Cortex of kidney (tissue), 1 donor: ENCODE data around the gene WNT9A.
"Not testable (repeated sequence)": the region's sequence is repeated elsewhere in the genome, so short reads cannot be mapped to it uniquely, and the experiment has no call there.

ENCODE experiments used
- DNase-seq: peaks from one replicate; lab custom pipeline; 2025; lab: John Stamatoyannopoulos, UW

The WNT9A gene

DNA sequence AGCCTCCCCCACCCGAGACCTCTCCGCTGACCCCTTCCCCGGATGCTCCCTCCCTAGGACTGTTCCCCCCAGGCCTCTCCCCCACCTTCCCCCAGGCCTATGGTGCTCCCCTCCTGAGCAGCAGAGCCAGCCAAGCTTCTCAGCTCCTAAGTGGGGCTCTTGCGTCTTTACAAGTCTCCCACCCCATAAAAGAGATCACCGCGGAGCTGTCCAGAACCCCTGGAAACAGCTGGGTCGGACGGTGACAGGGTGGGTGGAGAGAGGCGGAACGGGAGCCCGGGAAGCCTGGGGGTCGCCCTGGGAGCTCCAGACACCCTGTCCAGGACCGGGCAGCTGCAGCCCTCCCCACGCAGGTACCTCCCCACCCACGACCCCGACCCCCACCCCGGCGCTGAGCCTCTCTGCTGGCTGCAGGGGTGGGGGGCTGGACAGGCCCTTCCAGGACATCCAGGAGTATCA, 61.2 kb downstream of the WNT9A start:
- no peak for DNase-seq

- DNase-seq: no peak
Observed at GRCh38 chr1:227885648-227886502, 61.9 kb downstream of the WNT9A start.

DNA sequence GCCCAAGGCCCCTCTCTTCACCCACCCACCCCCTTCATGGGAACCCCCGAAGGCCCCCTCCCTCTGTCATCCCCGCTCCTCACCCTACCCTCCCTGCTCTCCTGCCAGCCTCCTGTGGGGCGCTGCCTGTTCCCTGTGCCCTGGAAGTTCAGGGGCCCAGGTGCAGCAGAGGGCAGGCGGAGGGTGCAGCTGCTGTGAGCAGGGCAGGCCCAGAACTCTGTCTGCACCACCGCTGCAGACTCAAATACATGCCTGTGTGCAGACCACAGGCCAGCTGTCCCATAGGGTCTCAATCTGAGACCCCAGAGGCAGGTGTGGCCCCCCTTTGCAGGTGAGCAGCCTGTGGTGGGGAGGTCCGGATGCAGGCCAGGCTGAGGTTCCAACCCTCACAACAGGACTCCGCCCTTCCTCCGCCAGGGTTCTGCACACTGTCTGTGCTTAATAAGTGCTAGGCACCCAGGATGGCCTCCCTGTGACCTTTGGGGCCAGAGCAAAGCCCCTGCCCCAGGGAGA, 62.5 kb downstream of the WNT9A start:
- no peak for DNase-seq

DNA sequence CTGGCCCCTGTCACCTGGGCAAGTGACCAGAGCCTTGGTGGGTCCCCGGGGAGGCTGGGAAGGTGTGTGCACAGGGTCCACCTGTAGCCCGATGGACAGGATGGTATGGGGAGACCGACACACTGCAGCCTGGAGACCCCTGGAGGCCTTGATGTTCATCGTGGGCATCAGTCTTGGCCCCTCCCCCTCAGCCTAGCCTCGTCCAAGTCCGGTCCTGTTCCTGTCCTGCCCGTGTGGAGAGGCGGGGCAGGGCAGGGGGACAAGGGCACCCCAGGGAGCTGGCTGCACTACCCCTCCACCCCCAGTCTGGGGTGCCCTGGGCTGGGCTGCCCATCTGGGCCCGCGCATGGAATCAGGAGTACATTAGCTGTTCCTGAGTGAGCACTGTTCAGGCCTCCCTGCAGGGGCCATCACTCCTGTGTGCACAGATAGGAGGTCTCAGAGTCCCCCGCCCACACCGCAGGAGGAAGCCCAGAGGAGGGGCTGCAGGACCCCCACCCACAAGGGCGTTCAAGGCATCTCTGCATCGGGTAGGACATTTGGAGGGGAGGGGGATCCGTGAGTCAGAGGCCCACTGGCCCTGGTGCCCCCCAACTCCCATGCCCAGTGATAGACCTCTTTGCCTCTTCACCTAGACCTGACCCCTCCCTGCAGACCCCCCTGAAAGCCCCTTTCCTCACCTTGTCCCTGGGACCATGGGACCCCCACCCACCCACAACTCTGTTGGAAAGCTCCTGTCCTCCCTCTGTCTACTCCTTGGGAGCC, 63.2 kb downstream of the WNT9A start:
- no peak for DNase-seq

DNA sequence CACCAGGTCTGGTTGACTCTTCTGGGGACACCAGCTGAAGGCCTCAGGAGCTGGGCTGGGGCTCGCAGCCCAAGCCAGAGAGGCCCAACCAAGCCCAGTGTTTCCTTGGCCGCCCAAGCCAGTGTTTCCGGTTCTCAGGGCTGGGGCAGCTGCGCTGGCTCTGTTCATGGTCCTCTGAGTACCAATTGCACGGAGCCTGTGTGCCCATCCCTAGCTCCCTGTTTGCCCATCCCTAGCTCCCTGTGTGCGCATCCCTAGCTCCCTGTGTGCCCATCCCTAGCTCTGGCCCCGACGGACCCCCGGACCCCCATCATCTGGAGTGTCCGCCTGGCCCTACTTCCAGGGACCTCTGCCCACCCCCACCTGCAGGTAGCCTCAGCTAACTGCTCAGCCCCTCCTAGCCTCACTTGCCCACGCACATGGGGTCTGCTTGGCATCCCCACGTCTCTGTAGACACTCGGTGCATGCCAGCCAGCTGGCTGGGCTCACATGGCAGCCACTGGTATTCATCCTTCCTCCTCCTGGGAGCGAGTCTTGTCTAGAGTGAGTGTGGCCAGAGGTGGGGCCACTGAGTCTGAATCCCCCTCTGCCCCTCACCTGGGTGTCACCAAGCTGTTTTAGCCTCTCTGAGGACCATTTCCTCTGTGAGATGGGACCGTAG, 64.0 kb downstream of the WNT9A start:
- DNase-seq: no peak

DNA sequence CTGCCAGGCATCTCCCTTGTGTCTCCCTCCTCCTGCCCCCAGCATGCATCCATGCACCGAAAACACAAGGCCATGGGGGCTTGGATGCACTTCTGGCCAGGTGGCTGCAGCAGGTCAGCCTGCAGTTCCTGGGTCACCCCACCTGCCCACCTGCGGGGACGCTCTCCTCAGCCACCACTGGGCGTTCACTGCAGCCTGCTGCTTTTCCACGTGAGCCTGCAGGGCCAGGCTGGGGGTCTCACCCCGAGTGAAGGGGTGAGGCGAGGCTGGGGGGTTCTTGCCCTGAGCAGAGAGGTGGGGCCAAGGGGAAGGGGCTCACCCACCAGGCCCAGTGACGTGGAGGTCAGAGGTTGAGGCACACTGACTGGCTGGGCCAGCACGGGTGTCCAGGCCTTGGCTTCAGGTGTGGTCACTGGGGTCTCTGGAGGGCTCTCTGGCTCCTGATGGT, 64.6 kb downstream of the WNT9A start:
- DNase-seq: no peak

DNA sequence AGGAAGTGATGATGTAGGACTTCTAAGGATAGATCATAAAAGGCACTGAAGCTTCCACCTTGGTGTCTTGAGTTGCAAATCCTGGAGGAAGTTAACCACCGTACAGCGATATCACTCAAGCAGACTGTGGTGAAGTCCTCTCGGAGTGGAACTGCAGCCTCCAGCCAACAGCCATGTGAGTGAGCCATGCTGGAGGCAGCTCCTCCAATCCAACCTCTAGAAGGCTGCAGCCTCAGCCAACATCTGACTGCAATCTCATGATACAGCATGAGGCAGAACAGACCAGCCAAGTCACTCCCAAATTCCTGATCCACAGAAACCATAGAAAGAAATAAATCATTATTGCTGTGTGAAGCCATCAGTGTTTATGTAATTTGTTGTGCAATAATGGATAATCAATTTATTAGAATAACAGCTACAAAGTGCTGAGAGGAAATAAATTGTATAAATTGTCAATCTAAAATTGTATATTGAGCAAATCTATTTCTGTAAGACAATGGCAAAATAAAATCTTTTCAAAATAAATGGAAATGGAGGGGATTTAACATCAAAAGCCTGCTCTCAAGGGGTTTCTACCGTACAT, 67.3 kb downstream of the WNT9A start:
- no peak for DNase-seq

DNA sequence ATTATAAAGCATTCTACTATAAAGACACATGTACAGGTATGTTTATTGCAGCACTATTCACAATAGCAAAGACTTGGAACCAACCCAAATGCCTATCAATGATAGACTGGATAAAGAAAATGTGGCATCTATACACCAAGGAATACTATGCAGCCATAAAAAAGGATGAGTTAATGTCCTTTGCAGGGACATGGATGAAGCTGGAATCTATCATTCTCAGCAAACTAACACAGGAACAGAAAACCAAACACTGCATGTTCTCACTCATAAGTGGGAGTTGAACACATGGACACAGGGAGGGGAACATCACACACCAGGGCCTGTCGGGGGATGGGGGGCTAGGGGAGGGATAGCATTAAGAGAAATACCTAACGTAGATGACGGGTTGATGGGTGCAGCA, 69.9 kb downstream of the WNT9A start:
- DNase-seq: not testable (repeated sequence)

DNA sequence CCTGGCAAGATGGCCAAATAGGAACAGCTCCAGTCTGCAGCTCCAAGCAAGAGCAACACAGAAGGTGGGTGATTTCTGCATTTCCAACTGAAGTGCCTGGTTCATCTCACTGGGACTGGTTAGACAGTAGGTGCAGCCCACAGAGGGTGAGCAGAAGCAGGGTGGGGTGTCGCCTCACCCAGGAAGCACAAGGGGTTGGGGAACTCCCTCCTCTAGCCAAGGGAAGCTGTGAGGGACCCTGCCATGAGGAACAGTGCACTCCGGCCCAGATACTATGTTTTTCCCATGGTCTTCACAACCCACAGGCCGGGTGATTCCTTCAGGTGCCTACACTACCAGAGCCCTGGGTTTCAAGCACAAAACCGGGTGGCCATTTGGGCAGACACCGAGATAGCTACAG, 75.8 kb downstream of the WNT9A start:
- DNase-seq: not testable (repeated sequence)

GRCh38 chr1:227870366-227870765, 77.4 kb downstream of the WNT9A start:
- DNase-seq: no peak

GRCh38 chr1:227869851-227870305, 77.9 kb downstream of the WNT9A start:
- DNase-seq: no peak

GRCh38 chr1:227869279-227869842, 78.4 kb downstream of the WNT9A start:
- DNase-seq: no peak
